GM18951 (cell line): ENCODE data around the gene B3GNT5.

Source experiments
- POLR2A ChIP-seq: IDR thresholded peaks from 4 replicates; pipeline ENCODE4 v1.6.1; 2011; ENCODE audit warnings: mild to moderate bottlenecking; ENCODE audit not compliant: insufficient read length, insufficient read depth; ENCODE audit errors: extremely low read depth
- in situ Hi-C: fragments of 300-500 bp; cut with MboI; formaldehyde crosslinking; loops from one replicate; pipeline ENCODE4 v1.12.0; 2022; ENCODE audit warnings: low sequenced_read_pairs, mixed read lengths, inconsistent platforms; ENCODE audit not compliant: unreplicated experiment

B3GNT5 gene

GRCh38 chr3:183244219-183244618 lies 8.8 kb upstream of the B3GNT5 start:
- in situ Hi-C loops, result no loop called here
- TF ChIP-seq POLR2A, result no peak

DNA sequence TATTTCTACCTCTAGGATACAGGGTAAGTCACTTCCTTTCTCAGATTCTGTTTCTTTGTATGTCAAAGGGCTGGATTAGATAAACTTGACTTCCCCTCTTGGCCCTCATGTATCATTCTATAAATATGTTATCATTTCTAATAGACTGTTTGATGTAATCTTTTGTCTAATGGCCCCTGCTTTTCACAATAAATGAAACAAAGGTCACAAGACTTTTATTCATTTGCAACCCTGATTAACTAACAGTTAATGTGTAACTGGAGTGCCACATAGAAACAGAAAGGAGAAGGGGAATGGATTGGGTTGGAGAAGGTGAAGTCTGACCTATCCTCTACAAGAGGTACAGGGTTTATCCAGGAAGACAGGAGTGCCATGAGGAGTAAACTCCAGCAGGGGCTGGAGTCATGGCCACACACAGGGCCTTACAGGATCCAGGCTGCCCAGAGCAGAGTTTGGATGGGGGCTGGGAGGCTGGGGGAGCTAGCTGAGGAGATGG lies 8.0 kb upstream of the B3GNT5 start:
- in situ Hi-C loops, result no loop called here

DNA sequence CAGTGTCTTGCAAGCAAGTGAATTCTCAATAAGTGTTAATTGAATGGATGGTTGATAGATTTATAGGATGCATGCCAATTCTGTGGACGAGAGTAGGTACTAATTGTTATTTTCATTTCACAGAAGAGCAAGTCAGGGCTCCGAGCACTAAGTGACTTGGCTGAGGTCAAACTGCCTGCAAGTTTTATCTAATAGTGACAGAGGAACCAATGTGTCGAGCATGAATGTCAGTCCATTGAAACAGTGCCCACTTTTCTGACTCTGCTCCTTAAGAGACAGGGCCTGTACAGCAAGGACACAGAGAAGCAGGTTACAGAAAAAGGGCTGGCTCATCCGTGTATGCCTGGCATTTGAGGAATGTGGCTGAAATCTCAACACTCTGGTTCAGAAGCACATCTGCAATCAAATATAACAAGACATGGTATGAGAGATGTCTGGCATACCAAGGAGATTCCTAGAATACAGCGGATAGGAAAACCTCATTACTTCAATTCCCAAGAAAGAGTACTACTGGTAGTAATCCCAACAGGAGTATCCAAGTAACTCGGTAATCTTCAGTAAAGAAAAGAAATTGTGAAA lies 6.0 kb upstream of the B3GNT5 start:
- in situ Hi-C loops, result no loop called here
- no peak for TF ChIP-seq POLR2A

More for the DNA sequence above, 8.0 kb upstream of the B3GNT5 start:
- no peak for TF ChIP-seq POLR2A

- TF ChIP-seq POLR2A, result no peak
- in situ Hi-C loops, result no loop called here
Measured at GRCh38 chr3:183249006-183249718, 3.9 kb upstream of the B3GNT5 start.

DNA sequence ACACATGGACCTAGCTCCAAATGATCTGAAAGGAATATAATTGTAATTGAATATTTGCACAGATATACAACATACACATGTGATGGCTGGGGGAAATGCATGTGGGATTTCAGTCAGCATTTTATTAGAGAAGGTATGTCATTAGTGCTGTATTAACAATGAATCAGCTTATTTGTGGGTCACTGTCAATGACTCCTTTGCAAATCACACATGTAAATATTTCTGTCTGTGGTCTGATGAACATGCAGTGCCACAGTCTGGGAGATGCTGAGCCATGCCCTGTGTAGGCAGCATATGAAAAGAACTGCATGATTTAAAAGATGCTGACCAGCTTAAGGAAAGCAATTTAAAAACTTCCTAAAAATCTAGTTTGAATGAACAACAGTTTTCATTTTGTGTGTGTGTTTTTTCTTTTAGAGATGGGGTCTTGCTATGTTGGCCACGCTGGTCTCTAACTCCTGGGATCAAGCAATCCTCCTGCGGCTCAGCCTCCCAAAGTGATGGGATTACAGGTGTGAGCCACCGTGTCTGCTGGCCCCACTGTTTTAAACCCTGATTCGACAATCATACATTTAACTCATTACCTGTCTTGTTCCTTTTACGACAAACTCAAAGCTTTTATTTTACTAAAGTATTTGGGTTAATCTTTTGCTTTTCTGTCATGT lies 803 bp upstream of the B3GNT5 start:
- no peak for TF ChIP-seq POLR2A
- in situ Hi-C loops, result no loop called here

GRCh38 chr3:183253528-183254486 lies 754 bp downstream of the B3GNT5 start:
- in situ Hi-C loops, result no loop called here
- TF ChIP-seq POLR2A, result no peak

DNA sequence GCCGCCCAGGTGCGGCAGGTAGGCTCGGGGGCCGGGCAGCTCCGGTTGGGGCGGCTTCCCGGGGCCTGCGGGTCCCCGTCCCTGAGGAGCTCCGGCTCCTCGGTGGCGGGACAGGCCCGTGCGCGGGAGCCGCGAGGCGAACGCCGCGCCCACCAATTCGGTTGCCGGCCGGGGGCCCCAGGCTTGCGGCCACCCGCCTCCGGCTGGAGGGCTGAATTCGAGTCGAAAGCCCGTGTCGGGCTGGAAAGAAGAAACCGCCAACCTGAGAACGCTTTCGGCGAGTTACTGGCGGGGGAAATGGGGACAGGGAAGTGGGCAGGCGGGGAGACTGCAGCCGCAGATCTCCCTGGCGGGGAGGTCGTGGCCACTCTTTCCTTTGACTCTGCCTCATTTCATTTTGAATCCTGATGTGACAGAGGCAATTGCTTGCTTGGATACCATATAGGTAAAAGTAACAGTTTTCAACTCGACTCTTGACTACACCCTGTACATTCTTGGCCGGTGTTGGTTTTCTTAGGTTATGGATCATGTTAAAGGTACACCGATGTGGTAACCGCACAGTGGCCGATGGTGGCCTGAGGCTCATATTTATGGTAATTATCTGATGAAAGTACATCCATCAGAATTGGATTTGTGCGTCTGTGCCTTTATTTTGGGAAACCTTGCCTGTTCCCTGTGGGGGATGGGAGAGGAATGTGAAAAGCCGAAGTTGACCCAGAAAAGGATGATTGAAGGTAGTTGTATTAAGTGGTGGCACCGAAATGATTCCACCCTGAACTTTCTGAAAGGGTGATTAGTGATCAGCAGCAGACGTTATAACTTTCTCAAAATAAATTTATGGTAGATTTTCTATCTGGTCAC lies 1.7 kb downstream of the B3GNT5 start:
- in situ Hi-C loops, result no loop called here
- no peak for TF ChIP-seq POLR2A

- in situ Hi-C loops, result no loop called here
- no peak for TF ChIP-seq POLR2A
Measured at GRCh38 chr3:183255348-183255730, 2.3 kb downstream of the B3GNT5 start.

DNA sequence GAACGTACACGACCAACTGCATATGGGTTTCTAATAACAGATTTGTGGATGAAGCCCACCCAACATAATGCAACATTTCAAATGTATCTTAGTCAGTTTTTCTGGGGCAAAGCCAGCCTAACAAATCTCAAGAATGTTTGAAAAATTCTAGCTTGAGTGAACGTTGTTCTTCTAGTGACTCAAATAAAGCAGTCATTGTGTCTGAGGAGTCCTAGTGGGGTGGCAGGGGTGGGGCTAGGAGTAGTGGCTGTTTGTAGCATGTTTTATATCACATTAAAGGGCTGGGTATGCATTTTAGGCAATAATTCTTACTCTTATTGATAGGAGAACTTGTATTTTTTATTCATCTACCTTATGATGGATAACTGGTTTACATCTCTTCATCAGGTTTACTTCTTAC lies 6.0 kb downstream of the B3GNT5 start:
- in situ Hi-C loops, result no loop called here

GRCh38 chr3:183259621-183260020 lies 6.6 kb downstream of the B3GNT5 start:
- in situ Hi-C loops, result no loop called here
- no peak for TF ChIP-seq POLR2A

More for the DNA sequence above, 6.0 kb downstream of the B3GNT5 start:
- TF ChIP-seq POLR2A, result no peak

GRCh38 chr3:183260167-183260904 lies 7.3 kb downstream of the B3GNT5 start:
- no peak for TF ChIP-seq POLR2A
- in situ Hi-C loops, result no loop called here
